ENCODE results near the gene ANKH. TPM values are rescaled to one million over a fixed set of nuclear protein-coding genes. Genes with fewer than 3 reads are reported as not detected.

Gene ANKH
- total and polyA plus RNA-seq, 2 of the 13 experiments (the other 11 are each of a cell fraction or from before 2014, with no cell fraction given), result 25.0 to 36.0 TPM

GRCh38 chr5:14872070-14872989 is 752 bp upstream of the ANKH start (continued):
- TF ChIP-seq ZNF687 (CRISPR knock-in tag; IDR thresholded peaks at IDR 0.05) (peak; percentile 43), SMAD1 (CRISPR knock-in tag; IDR thresholded peaks at IDR 0.05; ENCODE audit: borderline replicate concordance, low read depth) (0 out of 2 replicates have a peak, but pooled peaks have one; percentile 38), ZBTB21 (CRISPR knock-in tag; IDR thresholded peaks at IDR 0.05) (0 out of 2 replicates have a peak, but pooled peaks have one; percentile 18), ZFX (CRISPR knock-in tag; IDR thresholded peaks at IDR 0.05; ENCODE audit: low read depth) (peak; percentile 10; the same call in 1 of the 2 replicates), ZNF253 (CRISPR knock-in tag; IDR thresholded peaks at IDR 0.05; ENCODE audit: borderline replicate concordance) (no peak), ATM (IDR thresholded peaks at IDR 0.05; ENCODE audit: borderline replicate concordance) (no peak), BHLHE40 (IDR thresholded peaks at IDR 0.05; ENCODE audit: low read length) (no peak), NAIF1 (CRISPR knock-in tag; IDR thresholded peaks at IDR 0.05; ENCODE audit: borderline replicate concordance) (no peak), PATZ1 (CRISPR knock-in tag; IDR thresholded peaks at IDR 0.05) (peak; percentile 38; the same call in 1 of the 2 replicates), HNRNPLL (IDR thresholded peaks at IDR 0.05; ENCODE audit: low read depth, low read length, poor library complexity, severe bottlenecking) (peak; percentile 4), RFX3 (CRISPR knock-in tag; IDR thresholded peaks at IDR 0.05) (peak; percentile 12; the same call in 1 of the 2 replicates), ZMYM4 (CRISPR knock-in tag; IDR thresholded peaks at IDR 0.05) (no peak; the same call in 1 of the 2 replicates), U2AF2 (IDR thresholded peaks at IDR 0.05; ENCODE audit: low read depth, low read length) (no peak), ZNF644 (CRISPR knock-in tag; IDR thresholded peaks at IDR 0.05; ENCODE audit: low read depth) (no peak), TIGD3 (CRISPR knock-in tag; IDR thresholded peaks at IDR 0.05; ENCODE audit: borderline replicate concordance) (no peak), ZNF768 (CRISPR knock-in tag; IDR thresholded peaks at IDR 0.05) (peak; percentile 20; the same call in 1 of the 2 replicates)
- TF ChIP-seq, protein P1, sequence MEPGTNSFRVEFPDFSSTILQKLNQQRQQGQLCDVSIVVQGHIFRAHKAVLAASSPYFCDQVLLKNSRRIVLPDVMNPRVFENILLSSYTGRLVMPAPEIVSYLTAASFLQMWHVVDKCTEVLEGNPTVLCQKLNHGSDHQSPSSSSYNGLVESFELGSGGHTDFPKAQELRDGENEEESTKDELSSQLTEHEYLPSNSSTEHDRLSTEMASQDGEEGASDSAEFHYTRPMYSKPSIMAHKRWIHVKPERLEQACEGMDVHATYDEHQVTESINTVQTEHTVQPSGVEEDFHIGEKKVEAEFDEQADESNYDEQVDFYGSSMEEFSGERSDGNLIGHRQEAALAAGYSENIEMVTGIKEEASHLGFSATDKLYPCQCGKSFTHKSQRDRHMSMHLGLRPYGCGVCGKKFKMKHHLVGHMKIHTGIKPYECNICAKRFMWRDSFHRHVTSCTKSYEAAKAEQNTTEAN (CRISPR knock-in tag; conservative IDR thresholded peaks at IDR 0.05), result no peak
- TF ChIP-seq, protein P2, sequence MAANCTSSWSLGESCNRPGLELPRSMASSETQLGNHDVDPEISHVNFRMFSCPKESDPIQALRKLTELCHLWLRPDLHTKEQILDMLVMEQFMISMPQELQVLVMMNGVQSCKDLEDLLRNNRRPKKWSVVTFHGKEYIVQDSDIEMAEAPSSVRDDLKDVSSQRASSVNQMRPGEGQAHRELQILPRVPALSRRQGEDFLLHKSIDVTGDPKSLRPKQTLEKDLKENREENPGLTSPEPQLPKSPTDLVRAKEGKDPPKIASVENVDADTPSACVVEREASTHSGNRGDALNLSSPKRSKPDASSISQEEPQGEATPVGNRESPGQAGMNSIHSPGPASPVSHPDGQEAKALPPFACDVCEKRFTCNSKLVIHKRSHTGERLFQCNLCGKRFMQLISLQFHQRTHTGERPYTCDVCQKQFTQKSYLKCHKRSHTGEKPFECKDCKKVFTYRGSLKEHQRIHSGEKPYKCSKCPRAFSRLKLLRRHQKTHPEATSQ (CRISPR knock-in tag; IDR thresholded peaks at IDR 0.05; ENCODE audit: borderline replicate concordance), result no peak
